ENCODE measurements around the gene PKD2.
A peak's percentile ranks its signal among the peaks of the same experiment; 100 is the strongest.

Gene PKD2

GRCh38 chr4:88030565-88031310, 23.3 kb downstream of the PKD2 start:
- DNase-seq (ENCODE audit: low read depth in 2 of 2), result no peak
- no peak overlapping the region for H3K4me3 ChIP-seq (replicated peaks in 1 of 2; ENCODE audit: low read depth in 2 of 2, low read length in 2 of 2)
- TF ChIP-seq, protein P1, sequence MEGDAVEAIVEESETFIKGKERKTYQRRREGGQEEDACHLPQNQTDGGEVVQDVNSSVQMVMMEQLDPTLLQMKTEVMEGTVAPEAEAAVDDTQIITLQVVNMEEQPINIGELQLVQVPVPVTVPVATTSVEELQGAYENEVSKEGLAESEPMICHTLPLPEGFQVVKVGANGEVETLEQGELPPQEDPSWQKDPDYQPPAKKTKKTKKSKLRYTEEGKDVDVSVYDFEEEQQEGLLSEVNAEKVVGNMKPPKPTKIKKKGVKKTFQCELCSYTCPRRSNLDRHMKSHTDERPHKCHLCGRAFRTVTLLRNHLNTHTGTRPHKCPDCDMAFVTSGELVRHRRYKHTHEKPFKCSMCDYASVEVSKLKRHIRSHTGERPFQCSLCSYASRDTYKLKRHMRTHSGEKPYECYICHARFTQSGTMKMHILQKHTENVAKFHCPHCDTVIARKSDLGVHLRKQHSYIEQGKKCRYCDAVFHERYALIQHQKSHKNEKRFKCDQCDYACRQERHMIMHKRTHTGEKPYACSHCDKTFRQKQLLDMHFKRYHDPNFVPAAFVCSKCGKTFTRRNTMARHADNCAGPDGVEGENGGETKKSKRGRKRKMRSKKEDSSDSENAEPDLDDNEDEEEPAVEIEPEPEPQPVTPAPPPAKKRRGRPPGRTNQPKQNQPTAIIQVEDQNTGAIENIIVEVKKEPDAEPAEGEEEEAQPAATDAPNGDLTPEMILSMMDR (IDR thresholded peaks at IDR 0.05; ENCODE audit: low read depth, low read length), result no peak

DNA sequence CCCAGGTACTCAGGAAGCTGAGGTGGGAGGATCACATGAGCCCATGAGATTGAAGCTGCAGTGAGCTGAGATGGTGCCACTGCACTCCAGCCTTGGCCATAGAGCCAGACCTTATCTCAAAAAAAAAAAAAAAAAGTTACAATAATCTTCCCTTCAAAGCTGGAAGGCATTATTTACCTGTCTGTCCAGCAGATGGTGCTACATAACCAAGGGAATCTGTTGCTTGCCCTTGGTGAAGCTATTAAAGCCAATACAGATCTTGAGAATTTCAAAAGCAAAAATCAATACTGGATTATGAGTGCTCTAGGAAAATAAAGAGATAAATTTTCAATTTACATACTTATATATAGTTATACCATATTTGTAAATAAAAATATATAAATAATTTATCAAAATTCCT, 25.9 kb downstream of the PKD2 start:
- peak; percentile 76 to 78 for DNase-seq (ENCODE audit: low read depth in 2 of 2)
- TF ChIP-seq, protein P1 (IDR thresholded peaks at IDR 0.05; ENCODE audit: low read depth, low read length), result peak; percentile 61
- H3K4me3 ChIP-seq (replicated peaks in 1 of 2; ENCODE audit: low read depth in 2 of 2, low read length in 2 of 2), result no peak overlapping the region

- TF ChIP-seq, protein P1 (IDR thresholded peaks at IDR 0.05; ENCODE audit: low read depth, low read length), result no peak
- no peak for DNase-seq (ENCODE audit: low read depth in 2 of 2)
- H3K4me3 ChIP-seq (replicated peaks in 1 of 2; ENCODE audit: low read depth in 2 of 2, low read length in 2 of 2), result no peak overlapping the region
Observed at GRCh38 chr4:88035292-88035691, 27.9 kb downstream of the PKD2 start.

GRCh38 chr4:88037447-88037846, 30.0 kb downstream of the PKD2 start:
- no peak for DNase-seq (ENCODE audit: low read depth in 2 of 2)
- TF ChIP-seq, protein P1 (IDR thresholded peaks at IDR 0.05; ENCODE audit: low read depth, low read length), result no peak

DNA sequence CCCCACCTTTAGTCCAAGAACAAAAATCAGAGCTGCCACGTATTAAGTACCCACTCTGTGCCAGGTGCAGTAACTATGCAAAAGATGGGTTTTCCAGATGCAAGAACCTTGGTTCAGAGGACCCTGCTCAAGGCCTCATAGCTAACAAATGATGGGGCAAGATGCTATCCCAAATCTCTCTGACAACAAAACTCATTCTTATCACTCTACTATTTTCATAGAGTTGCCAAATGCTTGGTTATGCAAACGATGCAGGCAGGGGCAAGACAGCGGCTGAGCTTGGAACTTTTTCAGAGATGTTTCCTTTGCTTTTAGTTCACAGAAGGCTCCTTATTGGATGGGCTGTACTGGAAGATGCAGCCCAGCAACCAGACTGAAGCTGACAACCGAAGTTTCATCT, 30.5 kb downstream of the PKD2 start:
- no peak for DNase-seq (ENCODE audit: low read depth in 2 of 2)
- TF ChIP-seq, protein P1 (IDR thresholded peaks at IDR 0.05; ENCODE audit: low read depth, low read length), result no peak
- H3K4me3 ChIP-seq (replicated peaks in 1 of 2; ENCODE audit: low read depth in 2 of 2, low read length in 2 of 2), result no peak overlapping the region

More at GRCh38 chr4:88037447-88037846, 30.0 kb downstream of the PKD2 start:
- no peak overlapping the region for H3K4me3 ChIP-seq (replicated peaks in 1 of 2; ENCODE audit: low read depth in 2 of 2, low read length in 2 of 2)

- no peak overlapping the region for H3K4me3 ChIP-seq (replicated peaks in 1 of 2; ENCODE audit: low read depth in 2 of 2, low read length in 2 of 2)
- DNase-seq (ENCODE audit: low read depth in 2 of 2), result no peak
- TF ChIP-seq, protein P1 (IDR thresholded peaks at IDR 0.05; ENCODE audit: low read depth, low read length), result no peak
Observed at GRCh38 chr4:88040707-88041106, 33.3 kb downstream of the PKD2 start.

DNA sequence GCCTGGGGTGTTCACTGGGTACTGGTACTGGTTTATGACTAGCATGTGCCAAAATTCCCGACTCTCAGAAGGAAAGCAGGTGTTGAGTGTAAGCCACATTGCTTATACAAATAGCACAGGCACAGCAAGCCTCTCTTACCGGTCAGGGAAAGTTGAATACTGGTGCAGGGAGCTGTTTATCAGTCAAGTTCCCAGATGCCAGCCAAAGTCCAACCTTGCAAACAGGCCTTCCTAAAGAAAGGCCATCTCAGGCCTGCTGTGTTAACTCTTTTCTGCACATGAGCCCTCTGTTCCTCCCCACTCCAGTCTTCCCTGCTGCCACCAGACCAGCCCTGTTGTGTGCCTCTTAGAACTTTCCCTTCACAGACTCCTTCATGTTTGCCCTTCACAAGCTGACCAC, 34.2 kb downstream of the PKD2 start:
- DNase-seq (ENCODE audit: low read depth in 2 of 2), result no peak
- TF ChIP-seq, protein P1 (IDR thresholded peaks at IDR 0.05; ENCODE audit: low read depth, low read length), result no peak

More for the DNA sequence above, 34.2 kb downstream of the PKD2 start:
- H3K4me3 ChIP-seq (replicated peaks in 1 of 2; ENCODE audit: low read depth in 2 of 2, low read length in 2 of 2), result no peak overlapping the region
